Neuronal stem cell (in vitro differentiated cells): ENCODE results near the gene SLC12A3.

Source experiments
- DNase-seq: peaks from one replicate; pipeline ENCODE4 v3.0.0-alpha.2; 2013; ENCODE audit warnings: low spot score
- H2AFZ ChIP-seq: one replicate; pipeline ENCODE4 v1.6.1; 2013; ENCODE audit warnings: mild to moderate bottlenecking, low read length, inconsistent platforms
- H2AK5ac ChIP-seq: 2 replicates; pipeline ENCODE4 v1.6.1; 2013; ENCODE audit warnings: low read depth, mild to moderate bottlenecking, inconsistent platforms, low read length, moderate library complexity, mixed read lengths
- H2BK120ac ChIP-seq: 2 replicates; pipeline ENCODE4 v1.6.1; 2013; ENCODE audit warnings: low read depth, mild to moderate bottlenecking, inconsistent platforms, low read length, moderate library complexity, mixed read lengths
- H2BK12ac ChIP-seq: one replicate; pipeline ENCODE4 v1.6.1; 2013; ENCODE audit warnings: low read length, inconsistent platforms
- H2BK15ac ChIP-seq: 2 replicates; pipeline ENCODE4 v1.6.1; 2013; ENCODE audit warnings: mild to moderate bottlenecking, low read length, inconsistent platforms, mixed read lengths
- H2BK5ac ChIP-seq: one replicate; pipeline ENCODE4 v1.6.1; 2013; ENCODE audit warnings: inconsistent platforms, mild to moderate bottlenecking, low read length, moderate library complexity
- H3K14ac ChIP-seq: one replicate; pipeline ENCODE4 v1.6.1; 2013; ENCODE audit warnings: low read length, inconsistent platforms
- H3K18ac ChIP-seq: 2 replicates; pipeline ENCODE4 v1.6.1; 2013; ENCODE audit warnings: low read length, inconsistent platforms
- H3K23ac ChIP-seq: 2 replicates; pipeline ENCODE4 v1.6.1; 2013; ENCODE audit warnings: low read depth, mild to moderate bottlenecking, mixed read lengths, low read length, inconsistent platforms; ENCODE audit not compliant: poor library complexity
- H3K27ac ChIP-seq: replicated peaks from 3 replicates; pipeline ENCODE4 v1.5.1; 2013; ENCODE audit warnings: low read length, inconsistent platforms
- H3K27me3 ChIP-seq, 3 experiments: 2 replicates each; pipeline ENCODE4 v1.6.1; 2013; ENCODE audit warnings: low read length in 3 of 3, mild to moderate bottlenecking in 2 of 3, inconsistent platforms in 1 of 3, low read depth in 1 of 3, mixed read lengths in 1 of 3, moderate library complexity in 1 of 3; ENCODE audit not compliant: control insufficient read depth in 3 of 3, insufficient read depth in 3 of 3
- H3K36me3 ChIP-seq, 2 donors: replicated peaks in 1 of 2; 2 replicates each; pipeline ENCODE4 v1.6.1; 2013; ENCODE audit warnings: low read length in 2 of 2; ENCODE audit not compliant: control insufficient read depth in 2 of 2, insufficient read depth in 2 of 2
- H3K4ac ChIP-seq: 2 replicates; pipeline ENCODE4 v1.6.1; 2013; ENCODE audit warnings: inconsistent platforms, mild to moderate bottlenecking, low read length, moderate library complexity
- H3K4me1 ChIP-seq, 2 donors: 1 replicate in 1 of 2; 2 replicates in 1 of 2; pipeline ENCODE4 v1.6.1; 2013; ENCODE audit warnings: low read length in 2 of 2, low read depth in 1 of 2; ENCODE audit not compliant: control insufficient read depth in 2 of 2, insufficient read depth in 1 of 2
- H3K4me2 ChIP-seq: one replicate; pipeline ENCODE4 v1.6.1; 2013; ENCODE audit warnings: mild to moderate bottlenecking, low read length, inconsistent platforms; ENCODE audit not compliant: insufficient read depth, poor library complexity, severe bottlenecking
- H3K4me3 ChIP-seq, 2 donors: 2 replicates each; pipeline ENCODE4 v1.5.1; 2013; ENCODE audit warnings: low read length in 2 of 2, mild to moderate bottlenecking in 2 of 2, inconsistent platforms in 1 of 2, moderate library complexity in 1 of 2
- H3K79me1 ChIP-seq: one replicate; pipeline ENCODE4 v1.6.1; 2013; ENCODE audit warnings: low read depth, mild to moderate bottlenecking, inconsistent platforms, low read length, moderate library complexity
- H3K9ac ChIP-seq: one replicate; pipeline ENCODE4 v1.6.1; 2013; ENCODE audit warnings: mild to moderate bottlenecking, low read depth, low read length, inconsistent platforms; ENCODE audit not compliant: poor library complexity
- H3K9me3 ChIP-seq, 2 donors: replicated peaks in 1 of 2; 2 replicates each; pipeline versions ENCODE3 to v1.6.1; 2013; ENCODE audit warnings: low read length in 2 of 2, mild to moderate bottlenecking in 2 of 2, inconsistent platforms in 1 of 2, low read depth in 1 of 2, mixed read lengths in 1 of 2, moderate library complexity in 1 of 2; ENCODE audit not compliant: control insufficient read depth in 2 of 2, insufficient read depth in 1 of 2
- H4K8ac ChIP-seq: one replicate; pipeline ENCODE4 v1.6.1; 2013; ENCODE audit warnings: low read depth, mild to moderate bottlenecking, inconsistent platforms, low read length, moderate library complexity
- H4K91ac ChIP-seq: one replicate; pipeline ENCODE4 v1.6.1; 2013; ENCODE audit warnings: low read length, low read depth, mild to moderate bottlenecking, inconsistent platforms; ENCODE audit not compliant: poor library complexity
- WGBS, 2 donors: extraction: QIAGEN DNeasy Blood & Tissue Kit; methylation state at CpG; one replicate each; pipeline ENCODE4 v1.1.7; 2013; ENCODE audit warnings: missing lambda C conversion rate in 2 of 2, mixed read lengths in 1 of 2; ENCODE audit not compliant: insufficient read length in 2 of 2, insufficient replicate concordance in 1 of 2; ENCODE audit errors: extremely low coverage in 2 of 2; 5-methylcytosine and 5-hydroxymethylcytosine counted together

SLC12A3 gene

GRCh38 chr16:56869513-56870275 lies 4.7 kb downstream of the SLC12A3 start:
- Histone ChIP-seq H3K27ac (no peak overlapping the region), H3K14ac (no peak overlapping the region), H2BK15ac (peak overlapping the region; percentile 5), H3K4me1 (peaks cover 0 to 2% of the 10 kb centered on the region in 2 donors), H3K23ac (no peak overlapping the region), H3K27me3 (no peaks in the 10 kb centered on the region), H3K9me3 (no peaks in the 10 kb centered on the region), H2AK5ac (peak overlapping the region; percentile 20), H3K4me2 (no peak overlapping the region), H2BK120ac (no peak overlapping the region), H3K18ac (peak overlapping the region; percentile 35), H2BK12ac (peak overlapping the region; percentile 4), H4K8ac (no peak overlapping the region), H3K36me3 (no peaks in the 10 kb centered on the region), H2AFZ (no peak overlapping the region), H4K91ac (no peak overlapping the region), H3K9ac (peak overlapping the region; percentile 30), H3K79me1 (no peaks in the 10 kb centered on the region), H3K4ac (no peak overlapping the region), H3K4me3 (no peak overlapping the region), H2BK5ac (no peak overlapping the region)
- whole genome bisulfite sequencing, 2 donors = no CpG with 5 or more reads among the region's 24 CpGs
- no peak for DNase-seq

GRCh38 chr16:56870276-56870888 lies 5.4 kb downstream of the SLC12A3 start:
- Histone ChIP-seq H3K27ac (no peak overlapping the region), H3K4ac (peak overlapping the region; percentile 26), H2AFZ (no peak overlapping the region), H3K9ac (peak overlapping the region; percentile 16), H2BK12ac (peak overlapping the region; percentile 4), H3K9me3 (no peaks in the 10 kb centered on the region), H4K8ac (no peak overlapping the region), H3K4me3 (no peak overlapping the region), H3K27me3 (no peaks in the 10 kb centered on the region), H3K14ac (no peak overlapping the region), H2BK15ac (peak overlapping the region; percentile 5), H2BK5ac (no peak overlapping the region), H3K23ac (no peak overlapping the region), H4K91ac (no peak overlapping the region), H3K4me2 (no peak overlapping the region), H3K36me3 (no peaks in the 10 kb centered on the region), H3K4me1 (peaks cover 0 to 2% of the 10 kb centered on the region in 2 donors), H2AK5ac (peak overlapping the region; percentile 51), H3K18ac (peak overlapping the region; percentile 39), H3K79me1 (no peaks in the 10 kb centered on the region), H2BK120ac (no peak overlapping the region)
- no peak for DNase-seq
- no CpG with 5 or more reads among the region's 14 CpGs for WGBS, 2 donors

- H3K79me1 ChIP-seq = no peaks in the 10 kb centered on the region
- DNase-seq = no peak
- H3K4me1 ChIP-seq = peaks cover 0 to 2% of the 10 kb centered on the region in 2 donors
- H3K4me2 ChIP-seq = no peak overlapping the region
- WGBS, 2 donors = no CpG with 5 or more reads among the region's 7 CpGs
- no peak overlapping the region for H3K18ac ChIP-seq
- no peak overlapping the region for H2BK120ac ChIP-seq
- H3K27ac ChIP-seq = no peak overlapping the region
- no peak overlapping the region for H2BK12ac ChIP-seq
- no peak overlapping the region for H3K14ac ChIP-seq
- no peak overlapping the region for H2BK5ac ChIP-seq
- no peaks in the 10 kb centered on the region for H3K36me3 ChIP-seq
- no peak overlapping the region for H3K4ac ChIP-seq
- no peaks in the 10 kb centered on the region for H3K9me3 ChIP-seq
- peak overlapping the region; percentile 9 for H3K9ac ChIP-seq
- H2BK15ac ChIP-seq = no peak overlapping the region
- H2AK5ac ChIP-seq = no peak overlapping the region
- H3K23ac ChIP-seq = no peak overlapping the region
- no peak overlapping the region for H4K8ac ChIP-seq
- H3K27me3 ChIP-seq = no peaks in the 10 kb centered on the region
- no peak overlapping the region for H4K91ac ChIP-seq
- H2AFZ ChIP-seq = peak overlapping the region; percentile 49
- no peak overlapping the region for H3K4me3 ChIP-seq
These were observed 6.2 kb downstream of the SLC12A3 start for GRCh38 chr16:56871172-56871593.

GRCh38 chr16:56872863-56873391 lies 7.9 kb downstream of the SLC12A3 start:
- Histone ChIP-seq H3K36me3 (no peaks in the 10 kb centered on the region), H2BK5ac (no peak overlapping the region), H3K79me1 (no peaks in the 10 kb centered on the region), H3K27me3 (no peaks in the 10 kb centered on the region), H3K27ac (no peak overlapping the region), H3K4me1 (no peaks in the 10 kb centered on the region), H2BK12ac (no peak overlapping the region), H3K9ac (no peak overlapping the region), H3K4me3 (no peak overlapping the region), H3K4me2 (no peak overlapping the region), H3K9me3 (no peaks in the 10 kb centered on the region), H2AFZ (no peak overlapping the region), H4K8ac (no peak overlapping the region), H3K23ac (no peak overlapping the region), H4K91ac (no peak overlapping the region), H2AK5ac (no peak overlapping the region), H3K14ac (no peak overlapping the region), H2BK120ac (no peak overlapping the region), H3K18ac (no peak overlapping the region), H2BK15ac (no peak overlapping the region), H3K4ac (no peak overlapping the region)
- no peak for DNase-seq
- WGBS, 2 donors = no CpG with 5 or more reads among the region's 10 CpGs
